Amniotic stem cell (primary cell): ENCODE results near the gene BARD1.
"Not testable (repeated sequence)": the region's sequence is repeated elsewhere in the genome, so short reads cannot be mapped to it uniquely, and the experiment has no call there.

Experiments
- DNase-seq: peaks from one replicate; lab custom pipeline; 2025; lab: John Stamatoyannopoulos, UW

Gene BARD1

DNA sequence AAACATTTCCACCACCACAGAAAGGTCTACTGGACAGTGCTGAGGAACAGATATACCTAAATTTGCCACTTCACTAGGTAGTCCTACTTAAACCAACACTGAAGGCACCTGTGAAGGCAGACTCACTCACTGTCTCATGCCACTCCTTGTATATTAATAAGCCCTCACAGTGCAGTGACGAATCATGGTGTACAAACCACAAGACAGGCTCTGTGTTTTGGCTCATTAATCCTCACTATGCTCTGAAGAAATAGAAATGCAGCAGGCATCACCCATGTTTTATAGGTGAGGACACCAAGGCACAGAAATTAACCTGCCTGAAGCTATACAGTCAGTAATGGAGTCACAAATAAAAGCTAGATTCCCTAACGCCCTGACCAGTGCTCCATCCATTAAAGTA, 44.3 kb downstream of the BARD1 start:
- no peak for DNase-seq

- no peak for DNase-seq
These were observed 56.0 kb downstream of the BARD1 start for GRCh38 chr2:214753455-214753854.

- DNase-seq: no peak
These were observed 59.0 kb downstream of the BARD1 start for GRCh38 chr2:214750529-214750928.

- DNase-seq: no peak
These were observed 61.5 kb downstream of the BARD1 start for GRCh38 chr2:214747992-214748391.

DNA sequence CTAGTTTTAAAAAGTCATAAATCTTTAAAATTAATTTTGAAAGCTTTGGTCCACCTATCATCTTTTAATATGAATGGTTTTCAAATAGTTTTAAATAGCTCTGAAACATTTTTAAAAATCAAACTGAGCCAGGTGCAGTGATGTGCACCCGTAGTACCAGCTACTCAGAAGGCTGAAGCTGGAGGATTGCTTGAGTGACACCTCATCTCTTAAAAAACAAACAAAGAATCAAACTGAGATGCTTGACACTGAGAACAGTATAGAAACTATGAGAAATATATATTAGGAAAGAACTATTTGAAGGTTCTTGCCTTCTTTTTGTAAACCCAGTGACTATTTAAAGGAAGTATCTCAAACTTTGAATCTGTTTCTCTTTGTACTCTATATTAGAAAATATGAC, 67.4 kb downstream of the BARD1 start:
- no peak for DNase-seq

- no peak for DNase-seq
These were observed 68.6 kb downstream of the BARD1 start for GRCh38 chr2:214740867-214741395.

DNA sequence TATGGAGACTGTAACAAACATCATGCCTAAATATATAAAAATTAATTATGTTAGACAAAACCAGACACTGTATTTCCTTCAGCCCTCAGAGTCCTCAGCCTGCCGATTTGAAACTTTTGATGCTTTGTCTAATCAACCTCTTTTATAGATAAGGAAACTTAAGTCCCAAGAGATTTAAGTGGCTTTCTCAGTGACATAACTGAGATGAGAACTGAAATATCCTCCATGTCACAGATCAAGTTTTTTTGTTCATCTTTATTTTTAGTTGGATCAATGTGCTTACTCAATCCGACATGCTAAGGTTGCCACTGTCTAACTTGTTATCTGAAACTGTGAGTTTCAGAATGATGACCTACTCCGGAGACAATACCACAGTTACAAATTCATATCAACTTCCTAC, 72.3 kb downstream of the BARD1 start:
- no peak for DNase-seq

DNA sequence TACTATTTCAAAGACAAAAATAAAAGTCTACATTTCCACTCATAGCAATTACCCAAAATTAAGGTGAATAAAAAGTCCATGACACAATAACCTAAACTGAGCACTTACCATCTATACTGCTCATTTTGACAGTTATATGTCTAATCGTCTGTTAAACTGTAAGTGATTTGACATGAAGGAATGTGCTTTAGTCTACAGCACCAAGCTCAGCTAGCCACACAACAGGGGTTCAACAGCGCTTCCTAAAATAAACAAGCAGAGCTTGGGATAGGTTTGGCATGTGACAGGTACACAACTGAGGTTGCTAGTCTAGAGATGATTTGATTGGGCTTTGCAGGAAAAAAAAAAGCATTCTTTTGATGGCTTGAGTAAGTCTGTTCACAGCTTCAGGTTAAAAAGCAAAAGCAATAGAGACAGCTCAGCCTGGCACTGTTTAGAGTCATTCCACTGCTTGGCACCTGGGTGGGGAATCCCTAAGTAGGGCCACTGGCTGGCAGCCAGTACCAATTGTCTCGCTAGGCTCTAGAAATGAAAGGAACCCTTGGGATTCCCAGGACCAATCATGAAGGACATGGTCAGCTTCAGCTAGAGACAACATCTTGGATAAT, 78.6 kb downstream of the BARD1 start:
- DNase-seq: no peak

GRCh38 chr2:214730248-214730647, 79.2 kb downstream of the BARD1 start:
- no peak for DNase-seq

- DNase-seq: no peak
These were observed 84.7 kb downstream of the BARD1 start for GRCh38 chr2:214724741-214725140.

- DNase-seq: not testable (repeated sequence)
These were observed 91.6 kb downstream of the BARD1 start for GRCh38 chr2:214717837-214718236.

- DNase-seq: no peak
These were observed 92.5 kb downstream of the BARD1 start for GRCh38 chr2:214716811-214717560.

DNA sequence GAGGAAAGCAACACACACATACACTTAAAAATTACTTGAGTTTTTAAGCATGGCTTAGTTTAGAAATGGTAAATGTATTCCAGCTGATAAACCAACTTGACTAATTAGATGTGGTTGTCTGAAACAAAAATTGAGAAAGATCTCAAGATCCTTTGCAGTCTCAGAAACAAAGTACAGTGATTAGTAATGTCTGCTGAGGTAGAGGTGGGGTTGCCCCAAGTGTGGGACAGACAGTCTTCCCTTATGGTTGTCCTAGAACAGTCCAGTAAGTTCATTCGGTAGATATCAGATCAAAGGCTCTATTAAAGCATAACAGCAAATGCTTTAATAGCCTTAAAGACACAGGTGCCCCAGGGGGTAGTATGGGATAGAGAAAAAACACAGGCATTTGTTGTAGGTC, 94.5 kb downstream of the BARD1 start:
- no peak for DNase-seq

DNA sequence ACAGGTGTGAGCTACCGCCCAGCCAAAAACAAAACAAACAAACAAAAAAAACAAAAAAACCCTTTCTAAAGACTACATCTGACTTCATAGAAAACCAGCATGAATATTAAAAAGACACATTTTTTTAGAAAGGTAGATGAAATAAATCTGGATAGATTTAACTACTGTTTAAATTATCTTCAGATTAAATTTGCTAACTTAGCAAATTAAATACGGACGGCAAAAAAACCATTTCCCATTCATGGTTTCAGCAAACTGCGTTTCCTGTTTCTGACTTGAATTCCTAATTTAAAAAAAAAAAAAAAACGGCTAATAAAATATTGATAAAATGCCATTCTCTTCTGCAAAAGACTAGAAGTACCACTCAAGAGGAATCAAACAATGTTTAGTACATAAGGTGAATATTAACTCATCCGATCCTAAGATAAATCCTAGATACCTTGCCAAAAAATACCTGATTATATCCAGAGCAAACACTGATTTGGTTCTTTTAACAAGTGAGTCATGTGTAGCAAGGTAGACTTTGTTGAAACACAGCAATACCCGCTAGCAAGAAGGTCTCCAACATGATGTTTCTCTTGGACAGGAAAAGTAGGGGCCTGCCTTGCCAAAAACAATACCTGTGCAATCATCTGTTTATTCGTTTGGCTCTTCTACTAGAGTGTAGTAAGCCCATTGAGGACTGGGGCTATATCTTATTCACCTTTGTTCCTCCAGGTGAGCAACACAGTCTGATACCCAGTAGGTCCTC, 96.2 kb downstream of the BARD1 start:
- DNase-seq: no peak

- no peak for DNase-seq
These were observed 98.8 kb downstream of the BARD1 start for GRCh38 chr2:214710729-214711128.

DNA sequence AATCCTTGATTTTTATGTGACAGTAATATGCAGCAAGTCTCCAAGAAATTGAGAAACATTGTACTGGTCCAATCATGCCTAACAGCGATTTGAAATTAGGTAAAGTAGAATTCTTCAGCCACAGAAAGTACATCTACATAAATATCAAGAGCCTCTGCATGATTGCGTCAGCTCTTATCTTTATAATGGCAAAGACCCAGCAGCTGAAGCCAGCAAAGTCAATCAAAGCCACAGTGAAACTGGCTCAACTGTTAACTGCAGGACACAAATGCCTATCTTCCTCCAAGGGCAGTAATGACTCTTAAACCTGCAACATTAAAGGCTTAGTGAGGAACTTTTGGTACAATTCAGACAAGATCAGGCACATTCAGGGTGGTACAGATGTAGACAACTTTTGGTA, 102.5 kb downstream of the BARD1 start:
- no peak for DNase-seq

GRCh38 chr2:214699236-214699635, 110.2 kb downstream of the BARD1 start:
- no peak for DNase-seq

DNA sequence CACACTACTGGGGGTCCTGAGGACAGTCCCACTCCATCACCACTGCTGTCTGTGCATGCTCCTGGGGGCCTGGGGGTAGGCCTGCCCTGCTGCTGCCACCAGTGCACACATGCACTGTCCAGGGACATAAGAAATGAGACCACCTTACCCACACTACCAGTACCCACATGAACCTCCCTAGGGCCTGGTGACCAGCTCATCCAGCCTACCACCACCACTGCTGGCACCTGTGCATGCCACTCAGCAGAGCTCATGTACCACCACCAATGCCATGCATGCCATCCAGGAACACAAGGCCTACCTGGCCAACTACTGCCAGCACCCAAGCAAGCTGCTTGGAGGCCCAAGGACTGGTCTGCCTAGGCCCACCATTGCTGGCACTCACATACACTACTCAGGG, 112.8 kb downstream of the BARD1 start:
- no peak for DNase-seq

DNA sequence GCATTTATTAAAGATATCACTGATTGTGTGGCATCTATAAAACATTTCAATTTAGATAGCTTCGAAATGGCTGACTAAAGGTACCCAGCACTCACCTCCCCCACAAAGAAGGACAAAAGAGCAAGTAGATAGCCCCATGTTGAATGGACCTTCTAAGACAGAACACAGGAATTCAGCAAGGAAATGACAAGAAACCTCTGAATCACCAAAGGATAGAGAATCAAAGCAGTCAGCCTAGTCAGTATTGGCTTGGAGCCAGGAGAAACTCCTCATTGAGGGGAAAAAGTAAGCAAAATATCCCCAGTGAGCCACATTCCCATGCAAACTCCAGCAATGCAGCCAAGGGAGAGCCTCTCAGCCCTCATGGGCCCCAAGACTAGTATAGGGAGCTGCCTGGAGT, 113.7 kb downstream of the BARD1 start:
- DNase-seq: no peak

- DNase-seq: not testable (repeated sequence)
These were observed 125.9 kb downstream of the BARD1 start for GRCh38 chr2:214683557-214683956.

GRCh38 chr2:214679736-214680135, 129.7 kb downstream of the BARD1 start:
- no peak for DNase-seq

- DNase-seq: no peak
These were observed 132.9 kb downstream of the BARD1 start for GRCh38 chr2:214676421-214677089.
